ENCODE measurements around the gene PCSK1N.
A peak's percentile ranks its signal among the peaks of the same experiment; 100 is the strongest.

PCSK1N gene

DNA sequence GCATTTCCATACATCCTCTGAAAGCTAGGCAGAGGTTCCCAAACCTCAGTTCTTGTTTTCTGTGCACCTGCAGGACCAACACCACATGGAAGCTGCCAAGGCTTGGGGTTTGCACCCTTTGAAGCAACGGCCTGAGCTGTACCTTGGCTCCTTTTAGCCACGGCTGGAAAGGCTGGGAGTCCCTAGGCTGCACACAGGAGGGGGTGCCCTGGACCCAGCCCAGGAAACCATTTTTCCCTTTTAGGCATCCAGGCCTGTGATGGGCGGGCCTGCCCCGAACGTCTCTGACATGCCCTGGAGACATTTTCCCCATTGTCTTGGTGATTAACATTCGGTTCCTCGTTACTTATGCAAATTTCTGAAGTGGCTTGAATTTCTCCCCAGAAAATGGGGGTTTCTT is 17.4 kb upstream of the PCSK1N start:
- TF ChIP-seq, protein P1, sequence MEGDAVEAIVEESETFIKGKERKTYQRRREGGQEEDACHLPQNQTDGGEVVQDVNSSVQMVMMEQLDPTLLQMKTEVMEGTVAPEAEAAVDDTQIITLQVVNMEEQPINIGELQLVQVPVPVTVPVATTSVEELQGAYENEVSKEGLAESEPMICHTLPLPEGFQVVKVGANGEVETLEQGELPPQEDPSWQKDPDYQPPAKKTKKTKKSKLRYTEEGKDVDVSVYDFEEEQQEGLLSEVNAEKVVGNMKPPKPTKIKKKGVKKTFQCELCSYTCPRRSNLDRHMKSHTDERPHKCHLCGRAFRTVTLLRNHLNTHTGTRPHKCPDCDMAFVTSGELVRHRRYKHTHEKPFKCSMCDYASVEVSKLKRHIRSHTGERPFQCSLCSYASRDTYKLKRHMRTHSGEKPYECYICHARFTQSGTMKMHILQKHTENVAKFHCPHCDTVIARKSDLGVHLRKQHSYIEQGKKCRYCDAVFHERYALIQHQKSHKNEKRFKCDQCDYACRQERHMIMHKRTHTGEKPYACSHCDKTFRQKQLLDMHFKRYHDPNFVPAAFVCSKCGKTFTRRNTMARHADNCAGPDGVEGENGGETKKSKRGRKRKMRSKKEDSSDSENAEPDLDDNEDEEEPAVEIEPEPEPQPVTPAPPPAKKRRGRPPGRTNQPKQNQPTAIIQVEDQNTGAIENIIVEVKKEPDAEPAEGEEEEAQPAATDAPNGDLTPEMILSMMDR (IDR thresholded peaks at IDR 0.05; ENCODE audit: borderline replicate concordance, control extremely low read depth, extremely low read depth, insufficient read depth, missing control alignments), result no peak
- in situ Hi-C loops (cut with MboI; ENCODE audit: low sequenced_read_pairs, unreplicated experiment), result no loop called here
- no peak for DNase-seq (ENCODE audit: low spot score)

DNA sequence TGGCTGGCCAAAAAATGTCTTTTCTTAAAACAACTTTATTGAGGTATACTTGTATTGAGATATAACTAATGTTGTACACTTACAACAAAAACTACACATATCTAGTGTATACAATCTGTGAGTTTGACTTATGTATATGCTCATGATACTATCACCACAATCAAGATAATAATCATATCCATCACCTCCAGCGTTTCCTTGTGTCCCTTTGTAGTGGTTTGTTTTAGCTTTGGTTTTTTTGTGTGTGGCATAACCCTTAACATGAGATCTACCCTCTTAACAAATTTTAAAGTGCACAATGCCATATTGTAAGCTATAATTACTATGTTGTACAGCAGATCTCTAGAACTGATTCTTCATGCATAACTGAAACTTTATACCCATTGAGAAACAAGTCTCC is 13.4 kb upstream of the PCSK1N start:
- TF ChIP-seq, protein P1 (IDR thresholded peaks at IDR 0.05; ENCODE audit: borderline replicate concordance, control extremely low read depth, extremely low read depth, insufficient read depth, missing control alignments), result no peak
- in situ Hi-C loops (cut with MboI; ENCODE audit: low sequenced_read_pairs, unreplicated experiment), result no loop called here
- no peak for DNase-seq (ENCODE audit: low spot score)

DNA sequence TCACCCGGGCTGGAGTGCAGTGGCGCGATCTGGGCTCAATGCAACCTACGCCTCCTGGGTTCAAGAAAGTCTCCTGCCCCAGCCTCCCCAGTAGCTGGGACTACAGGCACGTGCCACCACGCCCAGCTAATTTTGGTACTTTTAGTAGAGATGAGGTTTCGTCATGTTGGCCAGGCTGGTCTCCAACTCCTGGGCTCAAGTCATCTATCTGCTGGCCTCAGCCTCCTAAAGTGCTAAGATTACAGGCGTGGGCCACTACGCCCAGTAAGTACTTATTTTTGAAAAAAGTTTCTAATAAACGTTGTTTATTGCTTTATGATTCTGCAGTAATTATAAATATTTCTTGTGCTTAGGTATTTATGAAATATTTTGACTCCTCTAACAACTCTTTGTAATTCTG is 4.3 kb upstream of the PCSK1N start:
- TF ChIP-seq, protein P1 (IDR thresholded peaks at IDR 0.05; ENCODE audit: borderline replicate concordance, control extremely low read depth, extremely low read depth, insufficient read depth, missing control alignments), result no peak
- in situ Hi-C loops (cut with MboI; ENCODE audit: low sequenced_read_pairs, unreplicated experiment), result no loop called here

DNA sequence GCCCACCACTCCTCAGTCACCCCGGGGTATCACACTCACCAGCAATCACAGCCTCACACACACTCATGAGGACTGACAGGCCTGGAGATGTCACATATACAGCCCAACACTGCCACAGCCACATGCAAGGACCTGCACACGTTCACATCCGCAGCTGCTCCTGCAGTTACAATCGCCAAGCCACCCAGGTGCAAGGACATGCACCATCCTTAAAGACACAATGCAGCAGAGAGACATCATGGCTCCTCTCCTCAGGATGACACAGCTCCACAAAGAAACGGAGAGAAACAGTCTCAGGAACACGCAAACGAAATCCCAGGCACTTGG is 1.1 kb downstream of the PCSK1N start:
- in situ Hi-C loops (cut with MboI; ENCODE audit: low sequenced_read_pairs, unreplicated experiment), result no loop called here

More for the DNA sequence above, 4.3 kb upstream of the PCSK1N start:
- DNase-seq (ENCODE audit: low spot score), result no peak

DNA sequence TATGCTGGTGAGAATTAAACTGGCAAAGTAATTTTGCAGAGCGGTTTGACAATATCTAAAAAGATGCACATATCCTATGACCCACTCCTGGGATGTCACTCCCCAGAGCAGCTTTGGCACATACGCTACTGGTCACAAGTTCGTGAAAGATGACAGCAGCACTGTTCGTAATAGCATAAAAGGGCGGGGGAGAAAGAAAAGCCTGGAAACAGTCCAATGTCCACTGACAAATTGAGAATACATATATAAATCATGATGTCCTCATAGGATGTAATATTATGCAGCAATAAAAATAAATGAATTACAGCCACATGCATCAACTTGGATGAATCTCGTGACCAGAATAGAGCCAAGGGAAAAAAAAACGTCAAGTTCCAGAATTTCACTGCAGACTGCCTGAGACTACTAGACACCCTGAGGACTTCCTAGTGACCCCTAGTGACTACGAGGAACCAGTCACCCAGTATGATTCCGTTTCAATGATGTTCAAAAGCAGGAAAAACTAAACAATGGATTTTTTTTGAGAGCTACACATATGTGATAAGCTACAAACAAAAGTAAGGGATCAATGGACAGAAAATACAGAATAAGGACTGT is 1.8 kb downstream of the PCSK1N start:
- TF ChIP-seq, protein P1 (IDR thresholded peaks at IDR 0.05; ENCODE audit: borderline replicate concordance, control extremely low read depth, extremely low read depth, insufficient read depth, missing control alignments), result no peak
- in situ Hi-C loops (cut with MboI; ENCODE audit: low sequenced_read_pairs, unreplicated experiment), result no loop called here
- DNase-seq (ENCODE audit: low spot score), result peak; percentile 18

More for the DNA sequence above, 1.1 kb downstream of the PCSK1N start:
- TF ChIP-seq, protein P1 (IDR thresholded peaks at IDR 0.05; ENCODE audit: borderline replicate concordance, control extremely low read depth, extremely low read depth, insufficient read depth, missing control alignments), result no peak
- no peak for DNase-seq (ENCODE audit: low spot score)

DNA sequence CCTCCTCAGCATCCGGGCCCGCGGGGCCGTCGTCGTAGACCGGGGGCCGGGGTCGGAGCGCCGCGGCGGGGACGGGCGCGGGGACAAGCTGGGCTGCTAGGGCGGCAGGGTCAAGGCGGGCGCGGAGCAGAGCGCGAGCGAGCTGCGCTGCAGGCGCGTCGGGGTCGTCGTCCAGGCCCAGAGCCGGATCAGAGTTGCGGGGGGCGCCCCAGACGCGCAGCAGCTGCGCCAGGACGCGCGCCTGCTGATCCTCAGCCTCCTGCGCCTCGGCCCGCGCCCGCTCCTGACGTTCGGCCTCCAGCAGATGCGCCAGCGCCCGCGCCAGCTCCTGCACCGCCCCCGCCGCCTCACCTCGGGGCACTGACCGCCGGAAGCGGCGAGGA is 3.5 kb downstream of the PCSK1N start:
- DNase-seq (ENCODE audit: low spot score), result no peak
- TF ChIP-seq, protein P1 (IDR thresholded peaks at IDR 0.05; ENCODE audit: borderline replicate concordance, control extremely low read depth, extremely low read depth, insufficient read depth, missing control alignments), result no peak
- in situ Hi-C loops (cut with MboI; ENCODE audit: low sequenced_read_pairs, unreplicated experiment), result no loop called here

Measured in GM13976 (cell line).